Dedifferentiated amniotic fluid mesenchymal stem cell (primary cell): Measurements from ENCODE around the gene ADK.
"Not testable (repeated sequence)": the region's sequence is repeated elsewhere in the genome, so short reads cannot be mapped to it uniquely, and the experiment has no call there.

ENCODE experiments used
- DNase-seq: peaks from one replicate; pipeline ENCODE4 v3.0.0-alpha.2; 2016; ENCODE audit errors: extremely low spot score

ADK gene

DNA sequence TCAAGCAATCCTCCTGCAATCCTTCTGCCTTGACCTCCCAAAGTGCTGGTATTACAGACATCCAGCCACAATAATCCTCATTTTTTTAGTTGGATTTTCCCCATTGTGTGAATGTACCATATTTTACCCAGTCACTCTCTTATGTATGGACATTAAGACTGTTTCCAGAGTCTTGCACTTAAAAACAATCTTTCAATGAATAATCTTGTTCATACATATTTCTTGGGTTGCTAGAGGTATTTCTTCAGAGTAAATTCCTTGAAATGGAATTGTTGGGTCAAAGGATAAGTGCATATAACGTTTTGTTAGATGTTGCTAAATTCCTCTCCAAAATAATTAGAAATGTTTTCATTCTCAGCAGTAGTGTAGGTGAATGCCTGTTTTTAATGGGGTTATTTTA, 392.3 kb downstream of the ADK start:
- DNase-seq, result no peak

- no peak for DNase-seq
Observed at GRCh38 chr10:74544106-74544505, 393.1 kb downstream of the ADK start.

GRCh38 chr10:74548676-74549075, 397.7 kb downstream of the ADK start:
- DNase-seq, result no peak

DNA sequence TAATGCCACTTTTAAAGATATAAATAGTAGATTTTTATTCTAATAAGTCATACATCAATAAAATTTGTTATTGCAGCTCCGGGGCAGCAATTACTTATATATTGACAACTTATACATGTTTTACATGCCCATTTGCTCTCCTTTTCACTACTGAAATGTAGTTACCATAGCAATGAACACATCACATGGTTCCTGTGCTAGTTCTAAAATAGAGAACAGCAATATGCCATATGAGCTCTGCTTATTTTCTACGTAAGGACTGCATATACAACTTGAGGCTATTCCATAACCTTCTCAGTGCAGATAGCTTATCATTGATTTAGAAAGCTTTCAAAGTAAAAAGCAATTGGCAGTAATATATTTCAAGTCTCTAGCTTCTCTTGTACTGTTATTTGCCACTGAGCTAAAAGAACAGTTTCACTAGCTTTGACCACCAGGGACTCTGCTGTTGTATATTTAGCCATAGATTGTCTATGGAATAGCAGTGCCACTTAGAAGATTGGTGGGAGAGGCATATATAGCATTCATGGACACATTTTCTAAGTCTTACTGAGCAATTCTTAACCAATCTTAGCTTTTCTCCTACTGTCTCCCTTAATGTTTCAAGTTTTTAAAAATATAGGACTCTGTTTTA, 405.2 kb downstream of the ADK start:
- DNase-seq, result no peak

- DNase-seq, result no peak
Observed at GRCh38 chr10:74557098-74557497, 406.1 kb downstream of the ADK start.

DNA sequence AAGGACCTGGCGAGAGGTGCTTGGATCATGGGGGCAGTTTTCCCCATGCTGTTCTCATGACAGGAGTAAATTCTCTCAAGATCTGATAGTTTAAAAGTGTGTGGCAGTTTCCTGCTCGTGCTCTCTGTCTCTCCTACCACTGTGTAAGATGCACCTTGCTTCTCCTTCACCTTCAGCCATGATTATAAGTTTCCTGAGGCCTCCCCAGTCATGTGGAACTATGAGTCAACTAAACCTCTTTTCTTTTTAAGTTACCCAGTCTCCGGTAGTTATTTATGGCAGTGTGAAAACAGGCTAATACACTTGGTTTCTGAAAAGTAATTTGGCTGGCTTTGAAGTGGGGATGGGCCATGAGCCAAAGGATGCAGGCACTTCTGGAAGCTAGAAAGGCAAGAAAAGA, 407.4 kb downstream of the ADK start:
- no peak for DNase-seq

GRCh38 chr10:74558897-74559296, 407.9 kb downstream of the ADK start:
- no peak for DNase-seq

GRCh38 chr10:74568896-74569295, 417.9 kb downstream of the ADK start:
- DNase-seq, result not testable (repeated sequence)

GRCh38 chr10:74573497-74573896, 422.5 kb downstream of the ADK start:
- DNase-seq, result not testable (repeated sequence)

DNA sequence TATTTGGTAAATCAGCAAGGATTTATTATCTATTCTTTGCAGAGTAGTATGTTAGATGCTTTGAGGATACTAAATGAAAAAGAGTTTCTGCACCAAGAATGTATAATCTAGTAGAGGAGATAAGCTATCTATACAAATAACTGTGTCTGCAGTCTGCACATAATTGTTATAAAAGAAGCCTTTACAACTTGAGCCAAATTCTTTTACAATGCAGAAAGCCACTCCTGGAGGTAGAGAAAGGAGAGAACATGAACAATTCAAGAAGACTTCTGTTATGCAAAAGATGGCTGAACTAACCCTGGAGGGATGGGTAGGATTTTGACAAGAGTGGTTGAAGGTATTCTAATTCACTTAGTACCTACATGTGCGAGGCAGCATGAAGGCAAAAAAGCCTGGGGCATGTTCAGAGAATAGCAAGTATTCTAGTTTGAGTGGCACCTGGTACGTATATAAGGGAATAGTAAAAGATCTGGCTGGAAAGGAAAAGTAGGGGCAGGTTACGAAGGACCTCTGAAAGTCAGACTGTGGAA, 424.2 kb downstream of the ADK start:
- no peak for DNase-seq

DNA sequence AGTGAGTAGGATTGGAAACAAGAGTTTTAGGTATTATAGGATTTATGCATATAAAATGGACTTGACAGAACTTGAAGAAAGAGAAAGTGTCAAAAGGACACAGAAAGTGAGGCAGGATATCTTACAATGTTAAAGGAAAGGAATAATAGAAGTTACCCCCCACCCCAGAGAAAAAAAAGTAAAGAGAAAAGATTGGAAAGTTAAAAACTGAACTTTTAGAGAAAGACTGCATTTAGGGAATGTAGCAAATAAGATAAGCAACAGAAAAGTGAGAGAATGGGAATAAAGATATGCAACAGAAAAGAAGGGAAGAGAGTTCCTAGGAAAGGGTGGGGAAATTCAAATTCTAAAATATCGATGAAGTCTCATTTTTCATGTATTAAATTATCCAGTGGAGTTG, 424.9 kb downstream of the ADK start:
- no peak for DNase-seq

- no peak for DNase-seq
Observed at GRCh38 chr10:74576586-74576985, 425.6 kb downstream of the ADK start.

DNA sequence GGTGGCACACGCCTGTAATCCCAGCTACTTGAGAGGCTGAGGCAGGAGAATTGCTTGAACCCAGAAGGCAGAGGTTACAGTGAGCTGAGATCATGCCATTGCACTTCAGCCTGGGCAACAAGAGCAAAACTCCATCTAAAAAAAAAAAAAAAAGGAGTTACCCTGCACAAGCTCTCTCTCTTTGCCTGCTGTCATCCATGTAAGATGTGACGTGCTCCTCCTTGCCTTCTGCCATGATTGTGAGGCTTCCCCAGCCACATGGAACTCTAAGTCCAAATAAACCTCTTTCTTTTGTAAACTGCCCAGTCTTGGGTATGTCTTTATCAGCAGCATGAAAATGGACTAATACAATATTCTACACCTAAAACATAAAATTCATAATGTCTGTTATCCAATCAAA, 429.4 kb downstream of the ADK start:
- not testable (repeated sequence) for DNase-seq

DNA sequence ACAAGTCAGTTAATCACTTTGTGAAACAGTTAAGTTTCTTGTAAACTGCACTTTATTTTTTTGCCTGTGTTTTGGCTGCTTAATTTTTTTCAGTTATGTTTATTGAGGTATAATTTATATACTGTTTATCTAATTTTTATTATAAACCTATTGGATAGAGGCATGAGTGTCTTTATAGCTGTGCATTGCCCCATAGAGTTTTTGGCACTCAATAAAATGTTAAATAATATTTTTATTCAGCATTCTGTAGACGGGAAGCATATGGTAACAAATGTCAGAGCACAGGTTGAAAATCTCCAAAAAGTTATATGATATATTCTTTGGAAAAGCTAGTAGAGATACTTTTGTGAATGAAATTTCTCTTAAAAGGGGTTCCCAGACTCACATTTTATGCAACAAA, 431.5 kb downstream of the ADK start:
- no peak for DNase-seq

DNA sequence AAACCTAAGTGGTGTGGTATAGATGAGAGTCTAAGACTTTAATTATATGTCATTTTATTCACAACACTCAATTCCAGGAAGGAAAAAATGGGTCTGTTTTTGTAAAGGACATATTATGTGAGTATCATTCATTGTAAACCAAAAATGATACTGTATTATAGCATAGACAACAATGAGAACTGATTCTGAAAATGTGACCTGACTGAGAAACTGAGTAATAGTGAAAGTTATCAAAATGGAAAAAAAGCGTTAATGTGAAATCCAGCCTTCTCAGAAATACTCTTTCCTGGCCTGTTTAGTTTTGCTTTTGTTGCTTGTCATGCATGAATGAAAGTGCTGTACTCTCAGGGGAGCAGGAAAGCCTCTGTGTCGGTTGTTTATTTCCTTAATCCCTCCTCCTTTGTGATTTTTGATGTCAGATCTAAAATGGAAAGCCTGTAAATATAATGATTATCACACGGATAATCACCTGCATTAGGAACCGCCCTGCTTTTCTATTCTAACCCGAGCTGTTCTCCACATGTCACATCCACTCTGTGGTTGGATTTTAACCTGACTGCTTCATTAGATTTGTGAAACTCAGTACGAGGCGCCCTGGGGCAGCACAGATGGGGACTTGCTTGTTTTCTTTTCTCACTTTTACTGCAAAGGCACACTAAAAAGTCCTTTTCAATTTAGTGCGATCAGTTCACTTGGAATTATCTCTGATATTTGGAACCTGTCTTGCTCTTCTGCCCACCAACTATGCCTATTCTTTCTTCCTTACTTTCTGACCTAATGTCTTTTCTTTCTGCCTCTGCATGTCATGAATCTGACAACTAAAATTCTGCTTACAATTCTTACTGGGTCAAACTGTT, 434.4 kb downstream of the ADK start:
- DNase-seq, result peak; percentile 43

DNA sequence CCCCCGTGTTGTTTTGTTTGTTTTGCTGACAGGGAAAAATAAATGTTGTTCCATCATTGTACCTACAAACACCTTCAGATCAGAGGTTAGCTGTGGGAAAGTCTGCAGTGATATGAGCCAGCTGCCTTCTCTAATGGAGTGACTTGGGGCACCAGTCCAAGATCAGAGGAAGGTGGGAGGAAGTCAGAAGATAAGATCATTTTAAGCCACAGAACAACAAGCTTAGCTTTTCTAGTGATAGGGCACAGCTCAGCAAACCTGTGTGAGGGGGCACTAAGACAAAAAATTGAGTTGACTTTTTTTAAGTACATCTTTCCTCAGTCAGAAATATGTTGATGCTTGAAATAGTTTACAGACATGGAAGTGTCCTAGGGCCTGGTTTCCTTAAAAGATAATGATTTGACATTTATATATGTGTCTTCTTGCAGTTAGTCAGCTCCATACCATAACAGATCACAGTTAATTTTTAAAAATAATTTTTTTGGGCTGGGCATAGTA, 435.1 kb downstream of the ADK start:
- no peak for DNase-seq

GRCh38 chr10:74587109-74587854, 436.3 kb downstream of the ADK start:
- DNase-seq, result no peak

GRCh38 chr10:74589226-74589673, 438.2 kb downstream of the ADK start:
- peak; percentile 88 for DNase-seq

DNA sequence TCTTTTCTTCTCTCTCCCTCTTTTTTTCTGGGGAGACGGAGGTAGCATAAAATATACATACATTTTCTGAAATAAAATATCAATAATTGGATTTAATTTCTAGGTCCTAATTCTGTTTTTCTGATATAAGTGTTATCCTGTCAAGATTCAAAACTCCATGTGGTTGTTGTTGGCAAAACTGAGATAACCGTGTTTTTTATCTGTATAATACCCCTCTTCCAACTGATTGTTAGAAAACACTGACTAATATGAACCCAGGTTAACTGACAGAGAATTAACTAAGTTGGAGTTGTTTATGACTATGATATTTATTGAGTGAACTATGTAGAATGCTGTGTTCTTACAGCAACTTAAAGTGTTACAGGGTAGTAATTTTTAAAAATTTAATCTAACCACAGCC, 438.8 kb downstream of the ADK start:
- no peak for DNase-seq

DNA sequence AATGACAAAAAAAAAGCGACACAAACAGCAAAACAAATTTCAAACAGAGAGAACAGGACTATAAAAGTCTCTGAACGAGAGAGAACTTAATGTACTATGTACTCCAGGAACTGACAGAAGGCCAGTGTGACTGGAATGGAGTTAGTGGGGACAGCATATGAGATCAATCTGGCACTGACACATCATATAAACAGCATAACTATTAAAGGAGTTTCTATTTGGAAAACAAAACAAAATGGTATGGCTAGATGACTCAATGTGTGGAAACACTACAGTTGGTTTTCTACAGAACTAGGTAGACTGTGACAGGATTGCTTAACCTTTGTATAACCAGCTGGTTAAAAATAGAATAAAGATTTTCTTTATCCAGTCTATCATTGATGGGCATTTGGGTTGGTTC, 442.4 kb downstream of the ADK start:
- DNase-seq, result peak; percentile 85

- no peak for DNase-seq
Observed at GRCh38 chr10:74596713-74597112, 445.7 kb downstream of the ADK start.

DNA sequence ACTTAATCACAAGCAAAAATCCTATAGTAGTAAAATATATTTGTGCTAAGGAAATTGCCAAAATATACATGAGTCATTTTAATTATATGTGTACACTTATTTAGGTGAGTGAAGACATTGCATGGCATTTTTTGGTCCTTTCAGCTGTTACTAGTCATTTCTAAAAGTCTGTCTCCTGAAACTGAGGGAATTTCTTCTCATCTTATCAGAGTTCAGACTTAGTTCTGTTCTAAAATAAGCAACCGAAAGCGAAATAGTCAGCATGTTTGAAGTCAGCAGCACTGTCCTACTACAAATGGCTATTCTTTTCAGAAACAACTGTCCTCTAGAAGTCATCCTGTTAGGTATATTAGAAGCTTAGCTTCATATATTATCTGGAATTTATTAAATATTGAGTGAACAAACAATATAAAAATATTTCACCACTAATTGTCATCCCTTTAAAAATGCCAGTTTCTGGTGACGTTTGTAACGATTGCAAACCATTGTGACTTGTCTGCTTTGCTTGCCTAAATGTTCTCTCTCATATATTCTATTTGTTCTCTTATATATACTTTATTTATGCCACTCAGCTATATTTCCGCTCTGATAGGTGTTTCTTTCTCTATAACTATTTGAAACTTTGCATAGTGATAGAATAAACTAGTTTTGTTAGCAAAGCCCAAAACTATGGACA, 448.0 kb downstream of the ADK start:
- DNase-seq, result no peak
